Neural crest cell (in vitro differentiated cells): ENCODE measurements around the gene SH3PXD2A. TPM values are rescaled to one million over a fixed set of nuclear protein-coding genes. Genes with fewer than 3 reads are reported as not detected.

Source experiments
- DNase-seq: peaks from one replicate; pipeline ENCODE4 v3.0.0; 2021; ENCODE audit warnings: low read depth, mixed read lengths, low spot score
- H3K27ac Mint-ChIP-seq: one replicate; pipeline ENCODE4 v1.8.0; 2021; ENCODE audit warnings: mild to moderate bottlenecking, mixed read lengths; ENCODE audit not compliant: unreplicated experiment
- H3K27me3 Mint-ChIP-seq: 2 replicates; pipeline ENCODE4 v1.8.0; 2021; ENCODE audit warnings: low read depth, mild to moderate bottlenecking, mixed read lengths
- H3K36me3 Mint-ChIP-seq: 2 replicates; pipeline ENCODE4 v1.8.0; 2021; ENCODE audit warnings: low read depth, mild to moderate bottlenecking, mixed read lengths
- H3K4me1 Mint-ChIP-seq: 2 replicates; pipeline ENCODE4 v1.8.0; 2021; ENCODE audit warnings: mixed read lengths
- H3K4me3 Mint-ChIP-seq: one replicate; pipeline ENCODE4 v1.8.0; 2021; ENCODE audit warnings: mild to moderate bottlenecking, mixed read lengths
- H3K9me3 Mint-ChIP-seq: 2 replicates; pipeline ENCODE4 v1.8.0; 2021; ENCODE audit warnings: mixed read lengths
- total RNA-seq: library from RNA; stranded (reverse); gene quantifications from 2 replicates; pipeline ENCODE4 v1.2.1, GENCODE V29; 2021
- TF ChIP-seq, protein P1 (sequence below): fragments of 200-600 bp; sonication (generic); conservative IDR thresholded peaks from 2 replicates; pipeline ENCODE4 v1.5.0; 2021; ENCODE audit warnings: antibody characterized with exemption, mild to moderate bottlenecking

SH3PXD2A gene
- total RNA-seq, 1 donor from 2014 or later: 22.8 TPM

- H3K4me3 Mint-ChIP-seq: no peak overlapping the region
Measured at GRCh38 chr10:103829838-103830465, 25.4 kb downstream of the SH3PXD2A start.

GRCh38 chr10:103829278-103829677, 26.1 kb downstream of the SH3PXD2A start:
- Mint-ChIP-seq H3K4me3 (no peak overlapping the region), H3K36me3 (peaks cover 13% of the 10 kb centered on the region), H3K27me3 (no peaks in the 10 kb centered on the region), H3K4me1 (peaks cover 62% of the 10 kb centered on the region), H3K27ac (no peak overlapping the region), H3K9me3 (peaks cover 3% of the 10 kb centered on the region)
- DNase-seq: no peak
- TF ChIP-seq, protein P1, sequence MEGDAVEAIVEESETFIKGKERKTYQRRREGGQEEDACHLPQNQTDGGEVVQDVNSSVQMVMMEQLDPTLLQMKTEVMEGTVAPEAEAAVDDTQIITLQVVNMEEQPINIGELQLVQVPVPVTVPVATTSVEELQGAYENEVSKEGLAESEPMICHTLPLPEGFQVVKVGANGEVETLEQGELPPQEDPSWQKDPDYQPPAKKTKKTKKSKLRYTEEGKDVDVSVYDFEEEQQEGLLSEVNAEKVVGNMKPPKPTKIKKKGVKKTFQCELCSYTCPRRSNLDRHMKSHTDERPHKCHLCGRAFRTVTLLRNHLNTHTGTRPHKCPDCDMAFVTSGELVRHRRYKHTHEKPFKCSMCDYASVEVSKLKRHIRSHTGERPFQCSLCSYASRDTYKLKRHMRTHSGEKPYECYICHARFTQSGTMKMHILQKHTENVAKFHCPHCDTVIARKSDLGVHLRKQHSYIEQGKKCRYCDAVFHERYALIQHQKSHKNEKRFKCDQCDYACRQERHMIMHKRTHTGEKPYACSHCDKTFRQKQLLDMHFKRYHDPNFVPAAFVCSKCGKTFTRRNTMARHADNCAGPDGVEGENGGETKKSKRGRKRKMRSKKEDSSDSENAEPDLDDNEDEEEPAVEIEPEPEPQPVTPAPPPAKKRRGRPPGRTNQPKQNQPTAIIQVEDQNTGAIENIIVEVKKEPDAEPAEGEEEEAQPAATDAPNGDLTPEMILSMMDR: no peak

More at GRCh38 chr10:103829838-103830465, 25.4 kb downstream of the SH3PXD2A start:
- Mint-ChIP-seq H3K4me1 (peaks cover 56% of the 10 kb centered on the region), H3K9me3 (peaks cover 3% of the 10 kb centered on the region), H3K36me3 (peaks cover 13% of the 10 kb centered on the region), H3K27ac (no peak overlapping the region), H3K27me3 (no peaks in the 10 kb centered on the region)
- no peak for DNase-seq
- TF ChIP-seq, protein P1: no peak

DNA sequence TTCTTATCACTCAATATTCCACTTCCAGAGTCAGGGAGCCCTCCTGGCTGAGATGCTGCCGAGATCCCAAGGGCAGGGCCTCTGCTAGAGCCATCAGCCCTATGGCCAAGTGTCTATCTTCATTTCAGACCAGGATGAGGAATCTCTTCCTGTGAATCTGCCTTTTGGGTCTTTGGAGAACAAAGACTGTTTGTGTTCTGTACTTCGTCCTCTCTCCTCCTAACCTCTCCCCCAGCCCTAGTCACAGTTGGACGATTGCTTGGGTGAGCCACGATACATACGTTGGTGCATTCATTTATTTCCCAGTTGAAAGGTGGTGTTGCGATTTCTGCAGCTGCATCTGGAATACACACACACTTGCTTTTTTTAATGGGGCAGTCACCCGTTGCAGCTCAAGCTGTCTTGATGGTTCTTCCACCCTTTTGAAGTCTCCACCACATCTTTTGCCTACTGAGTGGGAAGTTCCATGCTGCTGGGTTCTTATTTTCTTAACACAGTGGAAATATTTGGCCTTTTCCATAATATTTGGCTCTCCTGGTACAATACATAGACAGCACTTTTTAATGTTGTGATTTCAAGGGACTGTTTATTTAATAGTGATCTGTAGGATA, 26.7 kb downstream of the SH3PXD2A start:
- H3K4me3 Mint-ChIP-seq: no peak overlapping the region
- peaks cover 3% of the 10 kb centered on the region for H3K9me3 Mint-ChIP-seq
- no peak overlapping the region for H3K27ac Mint-ChIP-seq

GRCh38 chr10:103828107-103828506, 27.3 kb downstream of the SH3PXD2A start:
- Mint-ChIP-seq H3K36me3 (peaks cover 11% of the 10 kb centered on the region), H3K9me3 (peaks cover 3% of the 10 kb centered on the region), H3K27ac (peak overlapping the region; percentile 24), H3K27me3 (no peaks in the 10 kb centered on the region), H3K4me3 (no peak overlapping the region), H3K4me1 (peaks cover 54% of the 10 kb centered on the region)
- DNase-seq: no peak
- TF ChIP-seq, protein P1: no peak

More for the DNA sequence above, 26.7 kb downstream of the SH3PXD2A start:
- Mint-ChIP-seq H3K36me3 (peaks cover 13% of the 10 kb centered on the region), H3K4me1 (peaks cover 58% of the 10 kb centered on the region), H3K27me3 (no peaks in the 10 kb centered on the region)
- TF ChIP-seq, protein P1: no peak
- DNase-seq: no peak

- Mint-ChIP-seq H3K27ac (no peak overlapping the region), H3K4me1 (peaks cover 63% of the 10 kb centered on the region), H3K36me3 (peaks cover 9% of the 10 kb centered on the region), H3K27me3 (no peaks in the 10 kb centered on the region), H3K4me3 (no peak overlapping the region), H3K9me3 (peaks cover 2% of the 10 kb centered on the region)
- DNase-seq: no peak
- TF ChIP-seq, protein P1: no peak
Measured at GRCh38 chr10:103826885-103827284, 28.5 kb downstream of the SH3PXD2A start.
